ENCODE results near the gene TCERG1L. TPM values are rescaled to one million over a fixed set of nuclear protein-coding genes. Genes with fewer than 3 reads are reported as not detected.

TCERG1L gene
- total RNA-seq, 1 experiment from 2014 or later, result 1.5 TPM

- TF ChIP-seq MYBL2 (CRISPR knock-in tag; IDR thresholded peaks at IDR 0.05), result no peak
- TF ChIP-seq E2F5 (CRISPR knock-in tag; IDR thresholded peaks at IDR 0.05), result no peak
- TF ChIP-seq CREM (CRISPR knock-in tag; IDR thresholded peaks at IDR 0.05), result no peak
- no peak for TF ChIP-seq JAZF1 (CRISPR knock-in tag; IDR thresholded peaks at IDR 0.05)
- TF ChIP-seq ZNF263 (CRISPR knock-in tag; IDR thresholded peaks at IDR 0.05; ENCODE audit: low read depth), result no peak
- no peak for TF ChIP-seq ZNF532 (CRISPR knock-in tag; IDR thresholded peaks at IDR 0.05; ENCODE audit: borderline replicate concordance)
- no peak for TF ChIP-seq ETV6 (CRISPR knock-in tag; IDR thresholded peaks at IDR 0.05)
- TF ChIP-seq GABPB1 (CRISPR knock-in tag; IDR thresholded peaks at IDR 0.05), result no peak
- TF ChIP-seq FOXP1 (CRISPR knock-in tag; IDR thresholded peaks at IDR 0.05; ENCODE audit: borderline replicate concordance), result no peak
These were observed 137.9 kb downstream of the TCERG1L start (continued) for GRCh38 chr10:131173484-131174210.

GRCh38 chr10:131172433-131172832 lies 139.1 kb downstream of the TCERG1L start:
- POLR2A ChIA-PET, result no interaction called here
- no peak overlapping the region for H3K27ac Mint-ChIP-seq
- DNase-seq (ENCODE audit: low spot score), result no peak
- TF ChIP-seq ATF1 (CRISPR knock-in tag; IDR thresholded peaks at IDR 0.05) (no peak), TEAD1 (CRISPR knock-in tag; IDR thresholded peaks at IDR 0.05) (no peak), FOXP4 (CRISPR knock-in tag; IDR thresholded peaks at IDR 0.05) (no peak), E2F1 (CRISPR knock-in tag; IDR thresholded peaks at IDR 0.05) (no peak), SMAD3 (CRISPR knock-in tag; IDR thresholded peaks at IDR 0.05; ENCODE audit: borderline replicate concordance) (no peak), ZNF138 (CRISPR knock-in tag; conservative IDR thresholded peaks at IDR 0.05) (no peak), SP1 (CRISPR knock-in tag; conservative IDR thresholded peaks at IDR 0.05) (no peak), USF2 (CRISPR knock-in tag; IDR thresholded peaks at IDR 0.05) (no peak), ARID4B (CRISPR knock-in tag; IDR thresholded peaks at IDR 0.05; ENCODE audit: borderline replicate concordance) (no peak), HMGA2 (CRISPR knock-in tag; IDR thresholded peaks at IDR 0.05) (no peak), ATF6 (CRISPR knock-in tag; IDR thresholded peaks at IDR 0.05) (no peak)

More at GRCh38 chr10:131172433-131172832, 139.1 kb downstream of the TCERG1L start:
- no peaks in the 10 kb centered on the region for H3K4me1 Mint-ChIP-seq
- peaks cover 37% of the 10 kb centered on the region for H3K36me3 Mint-ChIP-seq
- CTCF ChIA-PET, result no interaction called here
- peaks cover 15% of the 10 kb centered on the region for H3K9me3 Mint-ChIP-seq
- peaks cover 3% of the 10 kb centered on the region; the same call in 1 of the 2 replicates for H3K27me3 Mint-ChIP-seq (ENCODE audit: low read depth)
- no peak for ATAC-seq
- H3K4me3 Mint-ChIP-seq, result no peak overlapping the region

Data from WTC11 (cell line).